ENCODE results near the gene BBOF1. TPM values are rescaled to one million over a fixed set of nuclear protein-coding genes. Genes with fewer than 3 reads are reported as not detected.

Gene BBOF1
- total and polyA plus RNA-seq, 7 donors: 1.0 to 3.2 (median 1.4) TPM

DNA sequence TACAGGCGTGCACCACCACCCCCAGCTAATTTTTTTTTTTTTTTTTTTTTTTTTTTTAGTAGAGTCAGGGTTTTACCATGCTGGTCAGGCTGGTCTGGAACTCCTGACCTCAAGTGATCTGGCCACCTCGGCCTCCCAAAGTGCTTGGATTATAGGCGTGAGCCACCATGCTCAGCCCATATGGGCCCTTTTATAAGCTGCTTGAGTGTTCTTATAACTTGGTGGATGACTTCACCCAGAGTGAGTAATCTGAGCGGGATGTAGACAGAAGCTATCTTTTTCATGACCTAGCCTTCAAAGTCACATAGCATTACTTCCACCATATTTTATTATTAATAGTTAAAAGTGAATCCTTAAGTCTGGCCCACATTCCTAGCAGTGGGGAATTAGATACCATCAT lies 16.4 kb downstream of the BBOF1 start:
- ATAC-seq: no peak
- DNase-seq: no peak
- WGBS, 3 donors: 93 to 98% (median 94%) methylated on average over 4 of the region's 4 CpGs
- no peak overlapping the region for H3K27ac ChIP-seq
- no peaks in the 10 kb centered on the region for H3K9me3 ChIP-seq
- TF ChIP-seq, protein P1, sequence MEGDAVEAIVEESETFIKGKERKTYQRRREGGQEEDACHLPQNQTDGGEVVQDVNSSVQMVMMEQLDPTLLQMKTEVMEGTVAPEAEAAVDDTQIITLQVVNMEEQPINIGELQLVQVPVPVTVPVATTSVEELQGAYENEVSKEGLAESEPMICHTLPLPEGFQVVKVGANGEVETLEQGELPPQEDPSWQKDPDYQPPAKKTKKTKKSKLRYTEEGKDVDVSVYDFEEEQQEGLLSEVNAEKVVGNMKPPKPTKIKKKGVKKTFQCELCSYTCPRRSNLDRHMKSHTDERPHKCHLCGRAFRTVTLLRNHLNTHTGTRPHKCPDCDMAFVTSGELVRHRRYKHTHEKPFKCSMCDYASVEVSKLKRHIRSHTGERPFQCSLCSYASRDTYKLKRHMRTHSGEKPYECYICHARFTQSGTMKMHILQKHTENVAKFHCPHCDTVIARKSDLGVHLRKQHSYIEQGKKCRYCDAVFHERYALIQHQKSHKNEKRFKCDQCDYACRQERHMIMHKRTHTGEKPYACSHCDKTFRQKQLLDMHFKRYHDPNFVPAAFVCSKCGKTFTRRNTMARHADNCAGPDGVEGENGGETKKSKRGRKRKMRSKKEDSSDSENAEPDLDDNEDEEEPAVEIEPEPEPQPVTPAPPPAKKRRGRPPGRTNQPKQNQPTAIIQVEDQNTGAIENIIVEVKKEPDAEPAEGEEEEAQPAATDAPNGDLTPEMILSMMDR (IDR thresholded peaks at IDR 0.05): no peak
- H3K36me3 ChIP-seq (ENCODE audit: insufficient read depth in 1 of 2, low read depth in 1 of 2): no peaks in the 10 kb centered on the region
- no peak overlapping the region for H3K4me3 ChIP-seq
- H3K27me3 ChIP-seq (ENCODE audit: insufficient read depth in 3 of 3, low read length in 2 of 3): no peaks in the 10 kb centered on the region
- no peaks in the 10 kb centered on the region for H3K4me1 ChIP-seq
- intact Hi-C loops (cut with DNase I): no loop called here

DNA sequence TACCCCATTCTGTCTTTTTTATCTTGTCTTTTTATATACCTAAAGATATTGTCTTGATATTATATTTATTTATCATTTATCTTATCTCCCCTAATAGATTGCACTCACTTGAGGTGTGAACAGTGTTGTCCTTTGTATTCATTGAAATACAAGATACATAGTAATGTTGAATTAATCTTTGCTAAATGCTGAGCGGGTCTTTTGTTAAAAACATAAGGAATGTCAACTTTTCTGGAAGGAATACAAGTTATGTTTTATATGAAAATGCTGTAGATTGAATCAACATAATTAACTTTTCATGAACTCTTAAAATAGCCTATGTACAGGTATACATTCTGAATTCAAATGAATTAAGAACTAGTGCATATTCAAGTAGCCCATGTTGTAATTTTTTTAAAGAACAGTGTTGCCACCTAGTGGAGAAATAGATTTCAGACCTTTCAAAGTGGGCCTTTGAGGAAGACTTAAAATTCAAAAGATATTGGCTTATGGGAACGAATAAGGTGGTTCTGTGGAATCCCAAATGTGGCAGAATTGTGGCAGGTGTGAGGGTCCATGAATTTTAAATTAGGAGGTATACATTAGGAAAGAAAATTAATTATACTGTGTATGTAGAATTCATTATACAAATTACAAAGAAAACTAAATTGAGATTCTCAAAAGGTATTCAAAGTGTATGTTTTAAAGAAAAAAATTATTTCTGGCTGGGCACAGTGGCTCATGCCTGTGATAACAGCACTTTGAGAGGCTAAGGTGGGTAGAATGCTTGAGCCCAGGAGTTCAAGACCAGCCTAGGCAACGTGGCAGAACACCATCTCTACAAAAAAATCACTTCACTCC lies 19.1 kb downstream of the BBOF1 start:
- 67 to 68% (median 67%) methylated on average over 3 of the region's 3 CpGs for WGBS, 3 donors
- intact Hi-C loops (cut with DNase I): no loop called here
- TF ChIP-seq, protein P1 (IDR thresholded peaks at IDR 0.05): peak; percentile 70

DNA sequence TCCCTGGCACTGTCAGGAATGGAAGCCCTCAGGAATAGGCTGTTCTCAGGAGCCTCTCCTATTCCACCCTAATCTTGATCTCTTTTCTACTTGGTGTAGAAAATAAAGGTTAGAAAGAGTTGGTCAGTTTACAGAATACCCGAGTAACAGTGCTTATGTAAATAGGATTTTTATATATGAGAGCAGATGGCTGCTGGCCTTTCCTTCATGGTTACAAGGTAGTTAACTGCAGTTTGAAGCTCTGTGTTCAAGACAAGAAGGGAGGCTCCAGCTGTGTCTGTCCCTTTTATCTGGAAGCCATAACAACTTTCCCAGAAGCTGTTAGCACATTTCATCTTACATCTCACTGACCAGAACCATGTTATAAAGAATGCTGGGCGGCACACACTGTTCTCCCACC lies 23.1 kb downstream of the BBOF1 start:
- Histone ChIP-seq H3K27ac (no peak overlapping the region), H3K4me1 (no peaks in the 10 kb centered on the region), H3K27me3 (ENCODE audit: insufficient read depth in 3 of 3, low read length in 2 of 3) (no peaks in the 10 kb centered on the region), H3K36me3 (ENCODE audit: insufficient read depth in 1 of 2, low read depth in 1 of 2) (peaks cover 0 to 4% of the 10 kb centered on the region in 2 donors), H3K9me3 (no peaks in the 10 kb centered on the region), H3K4me3 (no peak overlapping the region)
- DNase-seq (no peak), ATAC-seq (no peak)
- 61 to 94% (median 80%) methylated on average over 2 of the region's 2 CpGs for WGBS, 3 donors
- intact Hi-C loops (cut with DNase I): no loop called here
- TF ChIP-seq, protein P1 (IDR thresholded peaks at IDR 0.05): no peak

More for the DNA sequence above, 19.1 kb downstream of the BBOF1 start:
- peak in 3 of 4 donors; percentile 49 to 71 (median 62) for ATAC-seq
- Histone ChIP-seq H3K9me3 (no peaks in the 10 kb centered on the region), H3K4me1 (no peaks in the 10 kb centered on the region), H3K36me3 (ENCODE audit: insufficient read depth in 1 of 2, low read depth in 1 of 2) (peaks cover 0 to 4% of the 10 kb centered on the region in 2 donors), H3K27ac (no peak overlapping the region), H3K4me3 (no peak overlapping the region), H3K27me3 (ENCODE audit: insufficient read depth in 3 of 3, low read length in 2 of 3) (no peaks in the 10 kb centered on the region)
- no peak for DNase-seq

DNA sequence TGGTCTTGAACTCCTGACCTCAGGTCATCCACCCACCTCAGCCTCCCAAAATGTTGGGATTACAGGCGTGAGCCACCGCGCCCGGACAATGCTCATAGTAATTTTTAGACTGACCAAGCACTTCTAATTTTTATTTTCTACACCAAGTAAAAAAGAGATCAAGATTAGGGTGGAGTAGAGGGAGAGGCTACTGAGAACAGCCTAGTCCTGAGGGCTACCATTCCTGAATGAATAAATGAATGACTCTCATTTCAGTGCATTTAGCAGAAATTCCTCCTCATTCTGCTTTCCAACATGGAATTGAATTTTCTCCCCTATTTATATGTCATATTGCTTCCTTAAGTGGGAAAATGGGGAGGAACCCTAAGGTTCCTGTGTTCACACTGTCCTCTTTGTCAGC lies 26.4 kb downstream of the BBOF1 start:
- H3K4me3 ChIP-seq: no peak overlapping the region
- 96 to 100% (median 98%) methylated on average over 4 of the region's 4 CpGs for WGBS, 3 donors
- no peaks in the 10 kb centered on the region for H3K4me1 ChIP-seq
- TF ChIP-seq, protein P1 (IDR thresholded peaks at IDR 0.05): no peak
- DNase-seq: no peak
- no peaks in the 10 kb centered on the region for H3K27me3 ChIP-seq (ENCODE audit: insufficient read depth in 3 of 3, low read length in 2 of 3)
- H3K36me3 ChIP-seq (ENCODE audit: insufficient read depth in 1 of 2, low read depth in 1 of 2): peaks cover 0 to 4% of the 10 kb centered on the region in 2 donors
- intact Hi-C loops (cut with DNase I): no loop called here
- no peak overlapping the region for H3K27ac ChIP-seq
- H3K9me3 ChIP-seq: no peaks in the 10 kb centered on the region
- ATAC-seq: no peak

Measured in psoas muscle (tissue), 8 donors.